A673 (cell line): ENCODE measurements around the gene JAKMIP1.

Experiments used
- CTCF ChIP-seq: fragments of 300-800, 200-600 bp; sonication (generic); conservative IDR thresholded peaks from 2 replicates; pipeline ENCODE4 v1.5.1; 2017; ENCODE audit warnings: low read depth, mild to moderate bottlenecking, antibody characterized with exemption, low read length, moderate library complexity, mixed read lengths
- EZH2 ChIP-seq: fragments of 200-600 bp; sonication (generic); IDR thresholded peaks from 2 replicates; pipeline ENCODE4 v1.6.1; 2017; ENCODE audit warnings: borderline replicate concordance, low read depth, mild to moderate bottlenecking, mixed read lengths, antibody characterized with exemption, low read length; ENCODE audit not compliant: poor library complexity, severe bottlenecking

DNA sequence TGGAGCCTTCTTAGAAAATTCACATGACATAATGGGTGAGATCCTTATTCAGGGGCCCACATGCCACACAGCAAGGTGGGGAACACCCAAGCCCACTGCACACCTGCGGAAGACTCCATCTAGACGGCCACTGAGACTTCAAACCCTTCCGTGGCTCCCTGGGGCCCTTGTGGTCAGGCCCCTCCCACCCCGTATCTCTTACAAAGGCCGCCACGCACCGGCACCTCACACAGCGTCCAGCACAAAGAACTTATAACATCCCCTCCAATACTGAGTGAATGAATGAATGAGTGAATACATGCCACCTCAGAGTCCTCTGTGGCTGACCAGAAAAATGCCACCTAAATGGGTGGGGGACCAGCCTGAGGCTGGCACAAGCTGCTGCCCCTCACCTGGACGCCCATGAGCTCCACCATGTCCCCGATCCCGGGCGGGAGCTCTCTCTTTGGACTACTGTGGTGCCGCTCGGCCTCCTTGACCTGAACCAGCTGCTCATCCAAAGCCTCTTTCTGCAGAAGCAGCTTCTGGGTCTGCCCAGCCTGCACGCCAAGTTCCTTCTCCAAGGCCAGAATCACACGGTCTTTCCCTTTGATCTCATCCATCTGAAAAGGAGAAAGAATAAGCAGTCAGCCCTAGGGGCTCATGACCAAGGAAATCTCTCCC is 115.2 kb downstream of the JAKMIP1 start:
- no peak for TF ChIP-seq CTCF
- no peak for TF ChIP-seq EZH2
